GM12872 (cell line): ENCODE data around the gene HPCAL1.

Source experiments
- TF ChIP-seq, protein P1 (sequence below): IDR thresholded peaks from 3 replicates; pipeline ENCODE4 v1.5.1; 2011; ENCODE audit warnings: low read depth, mild to moderate bottlenecking, low read length, moderate library complexity; ENCODE audit not compliant: insufficient read depth

The HPCAL1 gene

DNA sequence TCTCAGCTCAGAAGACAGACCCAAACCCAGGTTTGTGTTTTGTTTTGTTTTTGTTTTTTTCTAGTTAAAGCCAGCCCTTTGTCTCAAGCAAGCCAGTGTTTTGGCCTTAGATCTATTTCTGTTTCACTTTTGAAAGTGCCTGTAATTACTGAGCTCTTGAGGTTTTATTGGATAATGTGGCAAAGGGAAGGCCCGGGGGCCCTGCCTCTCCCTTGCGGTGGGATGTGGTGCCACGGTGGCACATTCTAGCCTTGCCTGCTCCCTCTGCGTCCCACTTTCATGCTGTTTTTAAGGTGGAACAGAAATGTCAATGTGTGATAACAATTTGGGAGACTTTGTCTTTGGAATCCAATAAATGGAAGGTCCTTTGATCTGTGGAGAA lies 2.5 kb downstream of the HPCAL1 start:
- TF ChIP-seq, protein P1, sequence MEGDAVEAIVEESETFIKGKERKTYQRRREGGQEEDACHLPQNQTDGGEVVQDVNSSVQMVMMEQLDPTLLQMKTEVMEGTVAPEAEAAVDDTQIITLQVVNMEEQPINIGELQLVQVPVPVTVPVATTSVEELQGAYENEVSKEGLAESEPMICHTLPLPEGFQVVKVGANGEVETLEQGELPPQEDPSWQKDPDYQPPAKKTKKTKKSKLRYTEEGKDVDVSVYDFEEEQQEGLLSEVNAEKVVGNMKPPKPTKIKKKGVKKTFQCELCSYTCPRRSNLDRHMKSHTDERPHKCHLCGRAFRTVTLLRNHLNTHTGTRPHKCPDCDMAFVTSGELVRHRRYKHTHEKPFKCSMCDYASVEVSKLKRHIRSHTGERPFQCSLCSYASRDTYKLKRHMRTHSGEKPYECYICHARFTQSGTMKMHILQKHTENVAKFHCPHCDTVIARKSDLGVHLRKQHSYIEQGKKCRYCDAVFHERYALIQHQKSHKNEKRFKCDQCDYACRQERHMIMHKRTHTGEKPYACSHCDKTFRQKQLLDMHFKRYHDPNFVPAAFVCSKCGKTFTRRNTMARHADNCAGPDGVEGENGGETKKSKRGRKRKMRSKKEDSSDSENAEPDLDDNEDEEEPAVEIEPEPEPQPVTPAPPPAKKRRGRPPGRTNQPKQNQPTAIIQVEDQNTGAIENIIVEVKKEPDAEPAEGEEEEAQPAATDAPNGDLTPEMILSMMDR, result no peak

DNA sequence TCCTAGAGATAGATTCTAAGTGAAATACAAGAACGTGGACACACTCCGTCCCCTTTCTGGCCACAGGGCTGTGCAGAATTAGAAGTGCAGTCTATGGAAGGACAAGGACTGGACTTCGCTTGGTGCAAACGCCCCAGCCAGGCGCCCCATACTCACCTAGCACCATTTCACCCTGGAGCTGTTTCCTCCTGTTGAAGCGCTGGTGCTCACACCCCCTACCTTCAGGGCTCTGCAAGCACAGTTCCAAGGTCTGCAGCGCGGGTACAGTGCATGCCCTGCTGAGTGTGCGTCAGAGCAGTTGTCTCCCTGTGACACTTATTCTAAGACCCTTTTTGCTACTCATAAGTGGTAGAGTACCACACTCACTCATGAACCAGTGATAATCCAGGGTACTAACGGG lies 3.0 kb downstream of the HPCAL1 start:
- TF ChIP-seq, protein P1, result peak; percentile 35; the same call in 1 of the 3 replicates

DNA sequence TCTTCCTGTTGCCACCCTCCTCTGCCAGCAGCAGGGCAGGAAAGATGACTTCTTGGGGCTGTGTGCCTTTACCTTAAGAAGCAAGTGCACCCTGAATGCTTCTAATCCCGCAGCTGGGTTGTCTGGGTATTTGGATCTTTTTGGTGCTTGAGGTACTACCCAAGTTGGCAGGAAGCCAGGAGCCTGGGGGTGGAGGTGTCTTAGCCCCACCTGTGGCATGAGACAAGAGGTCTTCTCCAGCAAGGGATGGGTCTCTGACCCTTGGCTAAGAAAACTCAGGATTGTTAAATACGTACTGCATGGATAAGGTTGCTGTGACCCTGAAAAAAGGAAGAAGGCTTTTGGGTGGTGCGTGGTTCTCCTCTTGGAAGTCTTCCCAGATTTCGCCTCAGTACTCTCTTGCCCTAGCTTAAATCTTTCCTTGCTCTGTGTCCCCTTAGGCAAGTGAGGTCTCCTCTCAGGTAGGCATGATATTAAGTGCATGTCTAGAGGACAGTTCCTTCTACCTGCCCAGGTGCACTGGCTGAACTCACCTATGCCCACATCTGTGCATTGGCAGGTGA lies 4.3 kb downstream of the HPCAL1 start:
- TF ChIP-seq, protein P1, result no peak

GRCh38 chr2:10307561-10308156 lies 5.0 kb downstream of the HPCAL1 start:
- TF ChIP-seq, protein P1, result no peak

DNA sequence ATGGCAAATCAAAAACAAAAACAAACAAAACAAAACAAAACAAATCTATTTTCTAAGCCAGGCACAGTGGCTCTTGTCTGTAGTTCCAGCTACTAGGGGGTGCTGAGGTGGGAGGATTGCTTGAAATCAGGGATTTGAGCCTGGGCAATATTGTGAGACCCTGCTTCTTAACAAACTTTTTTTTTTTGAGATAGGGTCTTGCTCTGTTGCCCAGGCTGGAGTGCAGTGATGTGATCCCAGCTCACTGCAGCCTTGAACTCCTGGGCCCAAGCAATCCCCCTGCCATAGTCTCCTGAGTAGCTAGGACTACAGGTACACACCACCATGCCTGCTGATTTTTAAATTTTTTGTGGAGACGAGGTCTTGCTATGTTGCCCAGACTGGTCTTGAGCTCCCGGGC lies 6.2 kb downstream of the HPCAL1 start:
- TF ChIP-seq, protein P1, result no peak

DNA sequence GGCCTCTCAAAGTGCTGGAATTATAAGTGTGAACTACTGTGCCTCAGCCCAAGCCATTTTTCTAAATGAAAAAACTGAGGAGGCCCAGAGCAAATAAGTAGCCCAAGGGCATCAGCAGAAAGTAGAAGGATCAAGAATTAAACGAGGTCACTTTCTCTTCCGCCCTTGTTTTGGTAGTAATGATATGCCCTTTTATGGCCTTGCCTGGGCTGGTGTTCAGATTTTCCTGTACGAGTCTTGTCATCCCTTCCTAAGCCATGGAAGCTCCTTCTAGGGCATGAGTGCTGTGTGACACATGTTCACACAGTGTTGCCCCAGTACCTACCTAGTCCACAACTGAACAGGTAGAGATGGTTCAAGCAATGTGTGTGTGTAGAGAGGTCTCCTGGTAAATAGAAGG lies 6.6 kb downstream of the HPCAL1 start:
- TF ChIP-seq, protein P1, result no peak

DNA sequence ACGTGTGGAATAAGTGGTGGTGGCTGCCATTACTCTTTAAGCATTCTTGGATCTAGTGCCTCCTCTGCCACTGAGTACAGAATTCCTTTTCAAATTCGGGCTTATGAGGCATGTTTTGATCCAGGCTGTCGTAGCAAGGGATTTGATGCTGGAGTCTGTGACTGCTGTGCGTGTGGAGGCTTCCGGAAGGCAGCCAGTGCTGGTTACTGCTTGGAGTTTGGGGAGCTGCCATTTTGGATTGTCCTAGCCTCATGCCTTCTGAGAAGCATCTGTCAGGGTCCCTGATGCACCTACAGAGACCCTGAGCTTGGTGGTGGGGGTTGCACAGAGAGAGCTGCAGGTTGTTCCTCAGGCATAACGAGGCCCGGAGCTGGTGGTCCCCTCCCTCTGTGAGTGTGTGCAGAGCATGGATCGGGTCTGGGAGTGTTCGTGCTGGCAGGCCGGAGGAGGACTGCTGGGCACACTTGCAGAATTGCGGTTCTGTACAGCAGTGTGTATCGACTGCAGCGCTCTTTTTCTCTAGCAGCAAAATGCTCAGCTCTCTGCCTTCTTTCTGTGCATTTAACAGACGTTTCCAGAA lies 7.7 kb downstream of the HPCAL1 start:
- TF ChIP-seq, protein P1, result no peak
